Suprapubic skin (tissue), 4 donors: Measurements from ENCODE around the gene P3H1. TPM values are rescaled to one million over a fixed set of nuclear protein-coding genes. Genes with fewer than 3 reads are reported as not detected.
A peak's percentile ranks its signal among the peaks of the same experiment; 100 is the strongest.

ENCODE experiments used
- DNase-seq, 2 donors: peaks; one replicate each; pipeline ENCODE4 v3.0.0-alpha.2; 2019; ENCODE audit warnings: low spot score in 2 of 2
- H3K27ac ChIP-seq: fragments of 200-600 bp; sonication (generic); one replicate; pipeline ENCODE4 v1.5.1; 2019
- H3K27me3 ChIP-seq: fragments of 200-600 bp; sonication (generic); one replicate; pipeline ENCODE4 v1.5.1; 2019
- H3K36me3 ChIP-seq: fragments of 200-600 bp; sonication (generic); one replicate; pipeline ENCODE4 v1.5.1; 2019
- H3K4me1 ChIP-seq: fragments of 200-600 bp; sonication (generic); one replicate; pipeline ENCODE4 v1.5.1; 2019
- H3K4me3 ChIP-seq: fragments of 200-600 bp; sonication (generic); one replicate; pipeline ENCODE4 v1.5.1; 2019; ENCODE audit warnings: mild to moderate bottlenecking
- H3K9me3 ChIP-seq: fragments of 200-600 bp; sonication (generic); one replicate; pipeline ENCODE4 v1.5.1; 2019
- CTCF ChIP-seq, 2 donors: fragments of 200-600 bp in 1 of 2; fragments of 450-650 bp in 1 of 2; sonication (generic) in 1 of 2; IDR thresholded peaks; one replicate each; pipeline ENCODE4 v1.5.1; 2016 to 2019; ENCODE audit warnings: antibody characterized with exemption in 2 of 2, mild to moderate bottlenecking in 1 of 2, moderate library complexity in 1 of 2
- EP300 ChIP-seq: sonication (generic); formaldehyde crosslinking; IDR thresholded peaks from one replicate; pipeline ENCODE4 v1.6.1; 2017; ENCODE audit warnings: antibody characterized with exemption
- POLR2A ChIP-seq, 2 donors: fragments of 450-650 bp; IDR thresholded peaks; one replicate each; pipeline ENCODE4 v1.6.1; 2017; ENCODE audit warnings: antibody characterized with exemption in 2 of 2, mild to moderate bottlenecking in 2 of 2, moderate library complexity in 2 of 2
- POLR2AphosphoS5 ChIP-seq, 3 donors: sonication (generic); formaldehyde crosslinking; IDR thresholded peaks; one replicate each; pipeline ENCODE4 v1.6.1; 2017; ENCODE audit warnings: antibody characterized with exemption in 3 of 3
- whole genome bisulfite sequencing: methylation state at CpG from one replicate; pipeline ENCODE4 v1.1.5; 2018; 5-methylcytosine and 5-hydroxymethylcytosine counted together
- total RNA-seq, 4 donors: library from RNA; depleted of rRNA; stranded (reverse); fragments of >200 nt; gene quantifications; one replicate each; pipeline ENCODE4 v1.1.0, GENCODE V29; 2016

Gene P3H1
- total RNA-seq, 4 donors from 2014 or later = 12.5 to 19.8 (median 16.1) TPM

GRCh38 chr1:42734201-42735035 is 32.4 kb downstream of the P3H1 start:
- Histone ChIP-seq H3K36me3 (no peaks in the 10 kb centered on the region), H3K9me3 (no peaks in the 10 kb centered on the region), H3K4me1 (peaks cover 29% of the 10 kb centered on the region), H3K27me3 (no peaks in the 10 kb centered on the region), H3K4me3 (no peak overlapping the region), H3K27ac (no peak overlapping the region)
- TF ChIP-seq POLR2AphosphoS5 (IDR thresholded peaks at IDR 0.05) (no peak), CTCF (IDR thresholded peaks at IDR 0.05) (no peak), EP300 (no peak), POLR2A (IDR thresholded peaks at IDR 0.05) (no peak)
- DNase-seq = peak in 1 of 2 donors; percentile 14
- WGBS = 94% methylated on average over 6 of the region's 7 CpGs

- H3K27me3 ChIP-seq = no peaks in the 10 kb centered on the region
- peaks cover 29% of the 10 kb centered on the region for H3K4me1 ChIP-seq
- peak in 1 of 2 donors; percentile 40 for DNase-seq
- WGBS = 89% methylated on average over 9 of the region's 12 CpGs
- TF ChIP-seq POLR2AphosphoS5 (IDR thresholded peaks at IDR 0.05) (no peak), CTCF (IDR thresholded peaks at IDR 0.05) (no peak), EP300 (no peak), POLR2A (IDR thresholded peaks at IDR 0.05) (no peak)
- no peak overlapping the region for H3K27ac ChIP-seq
- H3K9me3 ChIP-seq = no peaks in the 10 kb centered on the region
- no peak overlapping the region for H3K4me3 ChIP-seq
- H3K36me3 ChIP-seq = no peaks in the 10 kb centered on the region
These were observed 33.2 kb downstream of the P3H1 start for GRCh38 chr1:42733415-42734200.

GRCh38 chr1:42732126-42732680 is 34.6 kb downstream of the P3H1 start:
- no peaks in the 10 kb centered on the region for H3K36me3 ChIP-seq
- DNase-seq = peak in 1 of 2 donors; percentile 14
- no peak overlapping the region for H3K4me3 ChIP-seq
- WGBS = 65% methylated on average over 10 of the region's 10 CpGs
- TF ChIP-seq CTCF (IDR thresholded peaks at IDR 0.05) = no peak
- no peak for TF ChIP-seq EP300
- no peak for TF ChIP-seq POLR2A (IDR thresholded peaks at IDR 0.05)
- no peak for TF ChIP-seq POLR2AphosphoS5 (IDR thresholded peaks at IDR 0.05)
- peaks cover 25% of the 10 kb centered on the region for H3K4me1 ChIP-seq
- H3K27ac ChIP-seq = no peak overlapping the region
- no peaks in the 10 kb centered on the region for H3K9me3 ChIP-seq
- no peaks in the 10 kb centered on the region for H3K27me3 ChIP-seq

- Histone ChIP-seq H3K9me3 (no peaks in the 10 kb centered on the region), H3K4me1 (peaks cover 19% of the 10 kb centered on the region), H3K36me3 (no peaks in the 10 kb centered on the region), H3K27me3 (no peaks in the 10 kb centered on the region), H3K4me3 (no peak overlapping the region), H3K27ac (no peak overlapping the region)
- 61% methylated on average over 3 of the region's 3 CpGs for WGBS
- TF ChIP-seq POLR2A (IDR thresholded peaks at IDR 0.05) = no peak
- no peak for TF ChIP-seq CTCF (IDR thresholded peaks at IDR 0.05)
- DNase-seq = no peak
These were observed 35.2 kb downstream of the P3H1 start for GRCh38 chr1:42731585-42731984.

GRCh38 chr1:42730988-42731387 is 35.8 kb downstream of the P3H1 start:
- WGBS = 61% methylated on average over 4 of the region's 4 CpGs
- no peaks in the 10 kb centered on the region for H3K36me3 ChIP-seq

More at GRCh38 chr1:42730988-42731387, 35.8 kb downstream of the P3H1 start:
- Histone ChIP-seq H3K27ac (no peak overlapping the region), H3K4me1 (peaks cover 13% of the 10 kb centered on the region), H3K4me3 (no peak overlapping the region), H3K27me3 (no peaks in the 10 kb centered on the region), H3K9me3 (no peaks in the 10 kb centered on the region)
- TF ChIP-seq POLR2A (IDR thresholded peaks at IDR 0.05) (no peak), CTCF (IDR thresholded peaks at IDR 0.05) (no peak), POLR2AphosphoS5 (IDR thresholded peaks at IDR 0.05) (no peak), EP300 (no peak)
- DNase-seq = peak in 1 of 2 donors; percentile 35
